AG09309 (cell line): ENCODE results near the gene ZNF385A.

Experiments
- DNase-seq: peaks from one replicate; pipeline ENCODE4 v3.0.0-alpha.2; 2010; ENCODE audit warnings: low read depth
- H3K4me3 ChIP-seq: 2 replicates; pipeline ENCODE4 v1.5.1; 2011; ENCODE audit warnings: mild to moderate bottlenecking, low read depth, low read length, moderate library complexity; ENCODE audit not compliant: control insufficient read depth
- CTCF ChIP-seq: IDR thresholded peaks from 2 replicates; pipeline ENCODE4 v1.5.1; 2011; ENCODE audit warnings: mild to moderate bottlenecking, low read depth, low read length, inconsistent platforms; ENCODE audit not compliant: insufficient read depth, control insufficient read depth; ENCODE audit errors: missing control alignments

The ZNF385A gene

GRCh38 chr12:54394281-54394719 is 9.8 kb upstream of the ZNF385A start:
- TF ChIP-seq CTCF, result peak; percentile 72
- no peak overlapping the region for H3K4me3 ChIP-seq
- DNase-seq, result no peak

- no peak for DNase-seq
- no peak overlapping the region for H3K4me3 ChIP-seq
- no peak for TF ChIP-seq CTCF
Observed at GRCh38 chr12:54393743-54394142, 9.2 kb upstream of the ZNF385A start.

DNA sequence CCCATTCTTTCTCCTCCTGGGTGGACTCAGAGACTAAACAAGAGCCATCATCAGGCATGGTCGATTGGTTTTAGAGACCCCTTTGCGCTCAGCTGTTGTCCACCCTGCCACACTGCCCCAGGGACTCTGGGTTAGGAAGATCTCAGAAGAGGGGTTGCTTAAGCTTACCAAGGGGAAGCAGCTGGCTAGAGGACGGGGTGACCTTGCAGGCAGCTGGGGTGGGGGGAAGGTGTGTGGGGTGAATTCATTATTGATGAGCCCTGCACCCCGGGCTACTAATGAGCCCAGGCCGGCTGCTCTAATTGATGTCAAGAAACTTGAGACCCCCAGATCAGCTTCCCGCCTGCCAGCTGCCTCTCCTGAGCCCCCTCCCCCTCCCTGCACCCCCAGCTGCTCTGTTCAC is 8.7 kb upstream of the ZNF385A start:
- no peak for TF ChIP-seq CTCF
- no peak overlapping the region for H3K4me3 ChIP-seq
- no peak for DNase-seq

- no peak for DNase-seq
- no peak overlapping the region for H3K4me3 ChIP-seq
- no peak for TF ChIP-seq CTCF
Observed at GRCh38 chr12:54392485-54393206, 8.1 kb upstream of the ZNF385A start.

GRCh38 chr12:54390668-54391551 is 6.4 kb upstream of the ZNF385A start:
- DNase-seq, result no peak
- no peak overlapping the region for H3K4me3 ChIP-seq
- no peak for TF ChIP-seq CTCF

DNA sequence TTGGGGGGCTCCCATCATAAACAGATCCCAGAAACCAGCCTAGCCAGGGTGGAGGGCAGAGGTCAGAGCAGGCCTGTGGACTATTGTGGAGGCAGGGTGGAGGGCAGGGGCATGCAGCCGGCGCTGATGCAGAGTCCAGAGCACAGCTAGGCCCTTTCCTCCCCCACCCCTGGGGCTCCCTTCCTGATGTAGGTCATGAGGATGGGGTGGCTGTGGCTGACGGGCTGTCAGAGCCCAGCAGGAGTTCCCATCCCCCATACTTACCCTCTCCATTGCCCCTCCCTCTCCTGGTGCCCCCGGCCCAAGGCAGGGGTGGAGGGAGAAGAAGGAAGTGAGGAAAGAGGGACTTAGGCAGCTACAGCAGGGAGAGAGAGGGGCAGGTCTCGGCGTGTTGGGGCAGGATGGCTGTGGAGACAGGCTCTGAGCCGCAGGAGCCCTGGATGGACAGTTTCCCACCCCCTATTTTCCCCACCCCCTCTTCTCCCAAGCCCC is 5.7 kb upstream of the ZNF385A start:
- no peak for TF ChIP-seq CTCF
- DNase-seq, result no peak
- no peak overlapping the region for H3K4me3 ChIP-seq
